Limb (tissue), 2 donors: ENCODE results near the gene EXOC3.

Experiments
- DNase-seq, 2 donors: peaks; one replicate each; pipeline ENCODE4 v3.0.0-alpha.2; 2016; ENCODE audit errors: extremely low spot score in 2 of 2

EXOC3 gene

GRCh38 chr5:425714-426113, 17.3 kb upstream of the EXOC3 start:
- peak in 1 of 2 donors; percentile 15 for DNase-seq

- peak in 1 of 2 donors; percentile 6 for DNase-seq
Observed at GRCh38 chr5:426392-426976, 16.5 kb upstream of the EXOC3 start.

GRCh38 chr5:427415-428087, 15.4 kb upstream of the EXOC3 start:
- DNase-seq: no peak

- DNase-seq: no peak
Observed at GRCh38 chr5:428219-428618, 14.8 kb upstream of the EXOC3 start.

GRCh38 chr5:428754-429452, 14.1 kb upstream of the EXOC3 start:
- no peak for DNase-seq

GRCh38 chr5:429453-430188, 13.4 kb upstream of the EXOC3 start:
- peak in 1 of 2 donors; percentile 65 for DNase-seq

- no peak for DNase-seq
Observed at GRCh38 chr5:430214-430925, 12.6 kb upstream of the EXOC3 start.

- DNase-seq: peak; percentile 55 to 64
Observed at GRCh38 chr5:431001-431710, 11.8 kb upstream of the EXOC3 start.

- DNase-seq: no peak
Observed at GRCh38 chr5:431711-432050, 11.3 kb upstream of the EXOC3 start.

- no peak for DNase-seq
Observed at GRCh38 chr5:432201-432927, 10.6 kb upstream of the EXOC3 start.

- no peak for DNase-seq
Observed at GRCh38 chr5:432928-433791, 9.8 kb upstream of the EXOC3 start.

- no peak for DNase-seq
Observed at GRCh38 chr5:433836-434235, 9.1 kb upstream of the EXOC3 start.

GRCh38 chr5:434443-435146, 8.4 kb upstream of the EXOC3 start:
- DNase-seq: no peak

- DNase-seq: peak in 1 of 2 donors; percentile 16
Observed at GRCh38 chr5:435156-435790, 7.7 kb upstream of the EXOC3 start.

- peak in 1 of 2 donors; percentile 26 for DNase-seq
Observed at GRCh38 chr5:435961-436640, 6.9 kb upstream of the EXOC3 start.

GRCh38 chr5:436641-436975, 6.4 kb upstream of the EXOC3 start:
- DNase-seq: peak in 1 of 2 donors; percentile 9

- DNase-seq: peak in 1 of 2 donors; percentile 24
Observed at GRCh38 chr5:437281-437771, 5.7 kb upstream of the EXOC3 start.
